Measurements from ENCODE around the gene BIN1.

BIN1 gene, protein sequence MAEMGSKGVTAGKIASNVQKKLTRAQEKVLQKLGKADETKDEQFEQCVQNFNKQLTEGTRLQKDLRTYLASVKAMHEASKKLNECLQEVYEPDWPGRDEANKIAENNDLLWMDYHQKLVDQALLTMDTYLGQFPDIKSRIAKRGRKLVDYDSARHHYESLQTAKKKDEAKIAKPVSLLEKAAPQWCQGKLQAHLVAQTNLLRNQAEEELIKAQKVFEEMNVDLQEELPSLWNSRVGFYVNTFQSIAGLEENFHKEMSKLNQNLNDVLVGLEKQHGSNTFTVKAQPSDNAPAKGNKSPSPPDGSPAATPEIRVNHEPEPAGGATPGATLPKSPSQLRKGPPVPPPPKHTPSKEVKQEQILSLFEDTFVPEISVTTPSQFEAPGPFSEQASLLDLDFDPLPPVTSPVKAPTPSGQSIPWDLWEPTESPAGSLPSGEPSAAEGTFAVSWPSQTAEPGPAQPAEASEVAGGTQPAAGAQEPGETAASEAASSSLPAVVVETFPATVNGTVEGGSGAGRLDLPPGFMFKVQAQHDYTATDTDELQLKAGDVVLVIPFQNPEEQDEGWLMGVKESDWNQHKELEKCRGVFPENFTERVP

DNA sequence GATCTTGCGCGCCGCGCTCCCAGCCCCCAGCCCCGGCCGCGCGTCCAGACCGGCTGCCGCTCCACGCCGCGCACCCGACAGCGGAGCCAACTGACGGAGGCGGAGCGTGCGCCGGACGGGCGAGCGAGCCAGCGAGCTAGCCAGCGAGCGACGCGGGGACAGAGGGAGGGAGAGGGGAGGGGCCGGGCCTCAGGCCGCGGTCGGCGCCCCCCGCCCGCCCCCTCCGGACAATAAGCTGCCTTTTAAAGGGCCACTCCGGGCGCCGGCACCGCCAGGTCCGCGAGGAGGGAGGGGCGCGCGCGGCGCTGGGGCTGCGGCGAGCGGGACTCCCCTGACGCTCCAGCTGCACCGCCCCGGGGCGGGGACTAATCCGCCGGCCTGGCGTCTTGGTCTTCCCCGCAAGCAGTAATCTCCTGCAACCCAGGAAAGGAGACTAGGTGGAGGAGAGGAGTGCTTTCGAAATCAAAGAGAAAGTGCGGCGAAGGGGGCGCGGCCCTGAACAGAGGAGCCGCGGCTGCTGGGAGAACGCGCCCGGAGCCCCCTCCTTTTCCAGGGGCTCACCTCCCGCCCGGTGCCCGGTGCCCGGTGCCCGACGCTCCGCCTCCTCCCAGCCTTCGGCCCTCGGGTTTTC lies at the start of gene BIN1:
TSS of gene BIN1 (minus strand) at position 164 of the 631 bp plus-strand sequence. CDS start 211 bp downstream, outside the sequence.
- DNase-seq: peak; percentile 60 to 67

- DNase-seq: no peak
Measured at GRCh38 chr2:127155947-127156346, 49.0 kb upstream of the BIN1 start.

DNA sequence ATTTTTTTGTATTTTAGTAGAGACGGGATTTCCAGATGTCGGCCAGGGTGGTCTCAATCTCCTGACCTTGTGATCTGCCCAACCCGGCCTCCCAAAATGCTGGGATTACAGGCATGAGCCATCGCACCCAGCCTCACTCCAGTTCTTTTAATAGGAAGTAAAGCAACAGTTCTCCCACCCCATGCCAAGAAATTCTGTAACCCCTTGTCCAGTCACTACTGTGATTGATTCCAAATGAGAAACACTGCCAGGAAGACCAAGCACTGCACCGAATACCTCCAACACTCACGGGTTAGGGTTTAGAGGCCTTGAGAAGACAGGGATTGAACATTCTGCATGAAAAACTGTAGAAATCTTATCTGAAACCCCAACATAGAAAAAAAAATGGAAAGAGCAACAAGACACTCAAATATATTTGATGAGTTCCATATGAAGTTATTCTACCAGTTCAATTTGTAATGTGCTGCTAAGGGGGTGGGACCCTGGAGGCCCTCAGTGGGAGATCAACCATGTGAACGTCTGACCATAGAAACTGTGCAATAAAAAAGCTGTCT lies 48.2 kb upstream of the BIN1 start:
- no peak for DNase-seq

DNA sequence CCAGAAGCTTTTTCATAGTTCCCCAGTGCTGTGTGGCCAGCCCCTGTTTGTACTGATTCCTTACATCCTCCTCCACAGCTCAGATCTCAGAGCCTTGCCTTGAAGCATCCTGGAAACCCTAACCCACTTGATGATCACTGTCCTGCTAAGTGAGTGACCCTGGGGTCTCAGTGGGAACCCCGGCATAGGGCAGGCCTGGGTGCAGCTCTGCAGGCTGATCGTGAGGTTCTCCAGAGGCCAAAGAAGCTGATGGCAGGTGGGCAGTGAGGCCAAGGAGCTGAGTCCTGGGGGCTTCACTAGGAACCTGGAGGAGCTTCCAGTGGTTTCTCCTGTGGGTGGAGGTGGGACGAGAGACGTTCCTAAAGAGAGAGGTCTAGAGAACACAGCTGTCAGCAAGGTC lies 47.4 kb upstream of the BIN1 start:
- no peak for DNase-seq

DNA sequence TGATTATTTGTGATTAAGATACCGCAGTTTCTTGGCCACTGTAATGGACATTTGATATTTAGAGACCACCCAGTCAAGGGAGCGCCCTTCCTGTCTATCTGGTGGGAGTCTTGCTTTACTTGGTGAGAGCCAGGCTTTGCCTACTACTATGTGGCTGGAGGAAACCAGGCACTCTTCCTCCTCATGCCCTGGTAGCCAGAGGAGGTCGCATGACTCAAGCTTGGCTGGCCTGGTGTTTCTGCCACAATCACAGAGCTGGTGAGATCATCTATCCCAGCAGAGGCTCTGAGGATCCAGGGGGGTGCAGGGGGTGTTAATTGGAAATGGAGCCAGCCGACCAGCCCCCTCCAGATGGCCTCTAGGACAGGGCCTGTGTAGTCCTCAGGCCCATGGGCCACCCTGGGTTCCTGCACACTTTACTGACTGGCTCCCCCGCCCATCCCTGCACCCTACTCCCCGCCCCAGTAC lies 46.8 kb upstream of the BIN1 start:
- DNase-seq: no peak

DNA sequence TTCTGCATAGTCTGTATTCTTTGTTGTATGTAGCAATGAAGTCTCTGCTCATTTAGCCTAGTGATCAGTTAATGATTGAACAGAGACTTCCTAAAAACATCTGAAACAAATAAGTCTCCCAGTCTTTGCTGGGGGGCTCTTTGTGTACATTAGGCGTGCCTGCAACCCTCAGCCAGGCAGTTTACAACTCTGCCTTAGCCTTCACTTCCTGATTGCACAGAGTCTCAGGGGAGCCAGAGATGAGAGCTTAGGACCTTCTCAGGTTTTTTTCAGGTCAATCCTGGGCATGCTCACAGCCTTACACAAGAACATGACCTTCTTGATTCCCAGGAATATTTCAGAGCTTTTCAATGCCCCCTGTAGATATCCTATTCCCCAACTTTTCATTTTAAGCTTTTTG lies 44.0 kb upstream of the BIN1 start:
- DNase-seq: no peak

GRCh38 chr2:127149384-127149783 lies 42.4 kb upstream of the BIN1 start:
- DNase-seq: no peak

GRCh38 chr2:127146820-127147502 lies 40.0 kb upstream of the BIN1 start:
- DNase-seq: no peak

DNA sequence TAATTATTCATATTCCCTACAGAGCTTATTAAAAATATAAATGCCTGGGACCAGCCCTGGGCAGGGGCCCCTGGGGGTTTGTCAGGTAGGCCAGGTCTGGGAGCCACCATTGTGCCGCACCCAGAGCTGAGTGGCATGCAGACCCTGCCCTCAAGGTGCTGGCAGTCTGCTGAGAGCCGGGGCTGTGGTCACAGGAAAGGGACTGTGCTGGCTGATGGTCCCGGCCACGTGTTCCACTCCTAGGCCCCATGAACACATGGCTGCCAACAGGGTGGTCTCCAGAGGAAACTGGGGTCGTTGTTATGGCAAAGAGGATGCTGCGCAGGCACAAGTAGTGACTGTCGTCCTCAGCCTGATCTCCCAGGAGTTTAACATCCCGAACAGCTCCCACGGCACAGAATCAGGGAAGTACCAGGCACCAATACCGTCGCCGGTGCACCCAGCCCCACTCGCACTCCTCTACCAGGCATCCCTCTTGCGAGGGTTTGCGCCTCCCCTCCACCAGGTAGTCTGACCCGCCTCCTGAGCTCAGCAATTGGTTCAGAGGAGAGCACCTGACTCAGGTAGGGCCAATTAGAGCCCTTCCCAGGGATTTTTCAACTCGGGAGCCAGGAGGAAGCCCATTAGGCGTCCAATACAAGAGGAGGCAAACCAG lies 39.2 kb upstream of the BIN1 start:
- DNase-seq: no peak

DNA sequence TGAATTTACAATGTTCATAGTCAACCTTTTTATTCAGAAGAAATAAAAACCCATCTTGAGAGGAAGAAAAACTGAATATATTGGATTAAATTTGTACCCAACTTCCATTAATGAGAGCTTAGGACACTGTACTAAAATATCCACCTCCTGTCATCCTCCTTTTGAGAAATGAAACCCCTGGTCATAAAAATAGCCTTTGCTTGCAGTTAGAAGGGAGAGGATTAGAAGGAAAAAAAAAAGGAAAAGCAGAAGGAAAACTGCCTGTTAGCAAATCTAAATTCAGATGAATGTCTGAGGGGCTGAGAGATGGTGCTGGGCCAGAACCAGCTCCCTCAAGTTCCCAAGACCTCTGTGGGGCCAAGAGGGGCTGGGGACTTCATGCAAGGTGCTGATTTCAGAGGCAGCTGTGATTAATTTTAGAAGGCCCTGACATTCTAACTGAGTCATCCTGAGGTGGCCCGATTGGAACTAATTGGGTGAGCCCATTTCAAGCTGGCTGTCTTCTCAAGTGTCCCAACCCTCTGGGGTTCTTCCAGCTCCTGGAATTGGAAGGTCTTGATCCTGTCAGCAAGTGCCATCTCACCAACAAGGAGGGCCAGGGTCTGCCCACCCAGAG lies 38.4 kb upstream of the BIN1 start:
- DNase-seq: no peak

- no peak for DNase-seq
Measured at GRCh38 chr2:127143841-127144782, 37.2 kb upstream of the BIN1 start.

- DNase-seq: no peak
Measured at GRCh38 chr2:127142663-127143630, 36.0 kb upstream of the BIN1 start.

DNA sequence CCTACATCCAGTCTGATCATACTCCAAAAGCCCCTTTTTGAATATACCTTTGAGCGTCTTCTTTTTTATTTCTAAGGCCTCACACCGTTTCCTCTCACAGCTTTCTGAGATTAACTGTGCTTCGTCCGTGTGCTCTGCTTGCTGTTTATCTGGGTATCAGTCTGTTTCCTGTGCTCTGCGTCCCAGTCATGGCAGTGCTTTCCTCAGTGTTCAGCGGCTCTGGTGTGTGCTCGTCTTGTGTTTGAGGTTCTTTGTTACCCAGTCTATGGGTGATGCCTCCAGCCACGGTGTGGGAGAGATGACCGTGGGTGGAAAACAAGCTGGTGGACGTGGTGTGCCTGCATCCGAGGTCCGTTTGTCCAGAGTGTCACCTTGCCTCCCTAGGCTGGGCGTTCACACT lies 33.6 kb upstream of the BIN1 start:
- no peak for DNase-seq

GRCh38 chr2:127139766-127140165 lies 32.8 kb upstream of the BIN1 start:
- no peak for DNase-seq

DNA sequence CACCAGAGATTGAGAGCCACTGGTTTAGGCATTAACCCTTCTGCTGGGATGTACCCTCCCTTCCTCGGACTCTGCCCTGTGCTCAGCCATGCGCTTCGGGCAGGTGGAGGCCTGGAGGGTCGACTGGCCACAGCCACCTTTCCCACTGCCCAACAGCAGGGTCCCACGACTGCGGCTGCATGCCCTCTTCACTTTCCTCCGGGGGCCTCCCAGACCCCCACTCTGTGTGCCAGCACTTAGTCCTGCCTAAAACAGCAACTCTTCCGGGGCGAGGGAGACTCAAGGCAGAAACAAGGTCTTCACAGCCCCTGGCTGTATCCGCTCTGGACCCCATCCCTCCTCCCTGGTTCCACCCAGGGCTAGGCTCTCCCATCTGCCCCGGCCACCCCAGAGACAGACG lies 31.3 kb upstream of the BIN1 start:
- DNase-seq: no peak

- no peak for DNase-seq
Measured at GRCh38 chr2:127137741-127138140, 30.8 kb upstream of the BIN1 start.

- DNase-seq: no peak
Measured at GRCh38 chr2:127137225-127137624, 30.3 kb upstream of the BIN1 start.

DNA sequence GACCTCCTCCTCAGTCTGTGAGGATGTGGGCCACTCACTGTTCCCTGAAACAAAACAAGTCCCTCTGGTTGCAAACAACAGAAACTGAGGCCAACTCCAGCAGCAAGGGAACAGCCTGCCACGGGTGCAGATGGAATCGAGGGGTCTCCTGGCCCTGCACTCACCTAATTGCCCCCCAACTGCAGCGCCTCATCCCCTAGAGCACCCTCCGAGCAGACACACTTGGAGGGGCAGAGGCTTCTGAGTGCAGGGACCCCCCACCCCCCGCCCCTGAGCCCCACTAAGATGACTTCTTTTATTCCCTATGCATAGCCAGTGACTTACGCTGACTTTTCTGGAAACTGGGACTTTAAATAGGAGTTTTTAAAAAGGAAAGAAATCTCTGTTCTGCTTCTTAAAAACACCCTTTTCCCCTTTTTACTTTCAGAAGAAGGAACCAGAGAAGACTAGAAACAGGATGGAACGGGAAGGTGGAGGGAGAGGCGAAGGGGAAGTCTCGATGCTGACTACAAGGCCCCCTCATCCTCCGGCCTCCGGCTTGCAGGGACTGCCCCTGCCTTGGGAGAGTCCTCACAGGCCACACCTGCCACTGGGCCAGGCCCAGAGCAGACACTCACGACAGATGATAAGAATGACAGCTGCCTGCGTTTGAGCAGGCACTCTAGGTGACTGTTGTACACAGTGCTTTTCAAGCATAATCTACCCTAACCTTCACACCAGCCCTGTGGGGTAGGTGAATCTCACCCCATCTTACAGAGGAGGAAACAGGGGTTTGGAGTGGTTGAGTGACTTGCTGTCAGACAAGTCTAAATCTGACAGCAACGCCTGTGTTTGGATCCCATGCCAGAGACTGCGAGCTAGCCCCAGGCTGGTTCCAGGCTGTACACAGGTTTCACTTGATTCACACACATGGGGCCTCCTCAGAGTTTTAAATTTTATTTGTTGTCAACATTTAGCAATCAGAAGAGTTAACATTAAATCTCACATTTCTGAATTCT lies 28.2 kb upstream of the BIN1 start:
- no peak for DNase-seq
